GM12872 (cell line): Measurements from ENCODE around the gene TSSK2.

Source experiments
- TF ChIP-seq, protein P1 (sequence below): IDR thresholded peaks from 3 replicates; pipeline ENCODE4 v1.5.1; 2011; ENCODE audit warnings: low read depth, mild to moderate bottlenecking, low read length, moderate library complexity; ENCODE audit not compliant: insufficient read depth

TSSK2 gene

DNA sequence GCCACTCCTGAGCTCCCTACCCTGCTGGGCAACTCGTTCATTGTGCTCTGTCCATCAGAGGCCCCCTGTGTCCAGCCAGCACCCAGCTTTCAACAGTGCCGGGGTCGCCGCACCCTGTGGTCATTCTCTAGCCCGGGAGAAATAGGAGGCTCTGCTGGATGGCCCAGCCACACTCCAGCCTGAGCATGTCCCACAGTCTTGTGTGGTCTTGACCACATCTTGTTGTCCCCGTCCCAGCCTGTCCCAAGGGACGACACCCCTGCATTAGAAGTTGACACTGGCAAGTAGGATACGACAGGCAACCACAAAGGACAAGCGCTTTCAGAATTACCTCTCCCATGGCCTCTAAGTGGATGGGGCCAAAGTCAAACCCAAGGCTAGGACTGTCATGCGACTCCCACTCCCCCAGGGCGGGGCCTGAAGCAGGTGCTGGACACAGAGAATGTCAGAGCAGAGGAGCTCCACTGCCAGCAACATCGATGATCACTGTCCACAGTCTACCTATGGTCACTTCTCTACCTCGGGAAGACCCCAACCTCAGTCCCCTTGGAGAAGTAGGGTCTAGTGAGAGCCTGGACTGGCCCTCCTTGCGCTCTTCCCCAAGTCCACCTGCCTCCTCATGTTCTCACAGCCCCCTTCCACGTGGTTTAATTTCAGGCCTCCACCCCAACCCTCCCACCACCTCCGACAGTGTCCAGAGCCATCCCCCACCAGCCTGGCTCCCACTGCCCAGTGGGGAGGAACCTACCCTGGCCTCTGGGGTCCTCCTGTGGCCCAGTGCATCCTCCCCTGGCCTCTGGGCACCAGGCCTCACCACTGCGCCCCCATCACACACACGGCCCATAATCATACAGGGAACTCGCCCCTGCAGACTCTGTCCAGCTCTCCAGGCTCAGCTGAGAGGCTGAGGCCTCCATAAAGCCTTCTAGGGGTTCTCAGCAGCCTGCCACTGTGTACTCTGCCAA lies 4.5 kb upstream of the TSSK2 start:
- TF ChIP-seq, protein P1, sequence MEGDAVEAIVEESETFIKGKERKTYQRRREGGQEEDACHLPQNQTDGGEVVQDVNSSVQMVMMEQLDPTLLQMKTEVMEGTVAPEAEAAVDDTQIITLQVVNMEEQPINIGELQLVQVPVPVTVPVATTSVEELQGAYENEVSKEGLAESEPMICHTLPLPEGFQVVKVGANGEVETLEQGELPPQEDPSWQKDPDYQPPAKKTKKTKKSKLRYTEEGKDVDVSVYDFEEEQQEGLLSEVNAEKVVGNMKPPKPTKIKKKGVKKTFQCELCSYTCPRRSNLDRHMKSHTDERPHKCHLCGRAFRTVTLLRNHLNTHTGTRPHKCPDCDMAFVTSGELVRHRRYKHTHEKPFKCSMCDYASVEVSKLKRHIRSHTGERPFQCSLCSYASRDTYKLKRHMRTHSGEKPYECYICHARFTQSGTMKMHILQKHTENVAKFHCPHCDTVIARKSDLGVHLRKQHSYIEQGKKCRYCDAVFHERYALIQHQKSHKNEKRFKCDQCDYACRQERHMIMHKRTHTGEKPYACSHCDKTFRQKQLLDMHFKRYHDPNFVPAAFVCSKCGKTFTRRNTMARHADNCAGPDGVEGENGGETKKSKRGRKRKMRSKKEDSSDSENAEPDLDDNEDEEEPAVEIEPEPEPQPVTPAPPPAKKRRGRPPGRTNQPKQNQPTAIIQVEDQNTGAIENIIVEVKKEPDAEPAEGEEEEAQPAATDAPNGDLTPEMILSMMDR: no peak

GRCh38 chr22:19127329-19128008 lies 3.6 kb upstream of the TSSK2 start:
- TF ChIP-seq, protein P1: no peak

DNA sequence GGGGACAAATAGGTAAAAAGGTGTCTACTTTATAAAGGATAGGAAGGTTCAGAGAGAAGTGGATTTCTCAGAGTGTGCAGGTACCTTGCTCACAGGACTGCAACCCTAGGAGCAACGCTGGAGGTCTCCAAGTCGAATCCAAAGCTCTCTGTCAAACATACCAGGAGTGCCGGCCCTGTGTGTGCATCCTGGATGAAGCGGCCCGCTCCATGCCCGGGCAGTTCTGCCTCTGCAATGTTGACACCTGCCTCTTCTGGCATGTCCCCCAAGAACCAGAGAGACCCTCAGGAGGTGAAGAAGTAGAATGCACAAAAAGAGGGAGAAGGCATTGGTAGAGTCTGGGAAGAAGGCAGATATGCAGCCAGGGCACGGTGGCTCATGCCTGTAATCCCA lies 3.1 kb upstream of the TSSK2 start:
- TF ChIP-seq, protein P1: no peak

GRCh38 chr22:19128946-19129727 lies 2.0 kb upstream of the TSSK2 start:
- TF ChIP-seq, protein P1: no peak

DNA sequence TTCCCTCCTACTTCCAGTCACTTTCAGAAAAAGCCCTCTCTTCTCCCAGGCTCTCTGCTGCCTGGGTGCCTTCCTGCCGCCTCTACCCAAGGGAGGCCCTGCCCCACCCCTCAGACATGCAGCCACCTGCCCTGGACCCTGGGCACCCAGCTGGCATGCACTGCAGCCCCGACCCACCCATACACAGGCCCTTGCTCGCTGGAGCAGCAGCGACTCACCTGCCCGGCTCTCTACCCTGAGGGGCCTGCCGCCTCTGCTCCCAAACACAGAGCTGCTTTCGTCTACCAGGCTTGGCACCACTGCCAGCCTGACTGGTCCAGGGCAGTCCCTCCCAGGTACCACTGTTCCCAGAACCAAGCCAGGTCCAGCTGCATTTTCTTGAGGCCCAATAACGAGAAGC lies 1.2 kb upstream of the TSSK2 start:
- TF ChIP-seq, protein P1: no peak

DNA sequence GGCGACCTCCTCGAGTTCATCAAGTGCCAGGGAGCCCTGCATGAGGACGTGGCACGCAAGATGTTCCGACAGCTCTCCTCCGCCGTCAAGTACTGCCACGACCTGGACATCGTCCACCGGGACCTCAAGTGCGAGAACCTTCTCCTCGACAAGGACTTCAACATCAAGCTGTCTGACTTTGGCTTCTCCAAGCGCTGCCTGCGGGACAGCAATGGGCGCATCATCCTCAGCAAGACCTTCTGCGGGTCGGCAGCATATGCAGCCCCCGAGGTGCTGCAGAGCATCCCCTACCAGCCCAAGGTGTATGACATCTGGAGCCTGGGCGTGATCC lies 542 bp downstream of the TSSK2 start:
- TF ChIP-seq, protein P1: no peak

GRCh38 chr22:19132153-19132552 lies 1.0 kb downstream of the TSSK2 start:
- TF ChIP-seq, protein P1: no peak
